Activated CD8-positive, alpha-beta memory T cell treated with anti-CD3 and anti-CD28 coated beads for 48 hours (primary cell): ENCODE data around the gene NUMB.

Source experiments
- DNase-seq, 3 experiments: peaks; one replicate each; pipeline ENCODE4 v3.0.0-alpha.2; 2020; ENCODE audit warnings: low read depth in 2 of 3, low spot score in 2 of 3

The NUMB gene

DNA sequence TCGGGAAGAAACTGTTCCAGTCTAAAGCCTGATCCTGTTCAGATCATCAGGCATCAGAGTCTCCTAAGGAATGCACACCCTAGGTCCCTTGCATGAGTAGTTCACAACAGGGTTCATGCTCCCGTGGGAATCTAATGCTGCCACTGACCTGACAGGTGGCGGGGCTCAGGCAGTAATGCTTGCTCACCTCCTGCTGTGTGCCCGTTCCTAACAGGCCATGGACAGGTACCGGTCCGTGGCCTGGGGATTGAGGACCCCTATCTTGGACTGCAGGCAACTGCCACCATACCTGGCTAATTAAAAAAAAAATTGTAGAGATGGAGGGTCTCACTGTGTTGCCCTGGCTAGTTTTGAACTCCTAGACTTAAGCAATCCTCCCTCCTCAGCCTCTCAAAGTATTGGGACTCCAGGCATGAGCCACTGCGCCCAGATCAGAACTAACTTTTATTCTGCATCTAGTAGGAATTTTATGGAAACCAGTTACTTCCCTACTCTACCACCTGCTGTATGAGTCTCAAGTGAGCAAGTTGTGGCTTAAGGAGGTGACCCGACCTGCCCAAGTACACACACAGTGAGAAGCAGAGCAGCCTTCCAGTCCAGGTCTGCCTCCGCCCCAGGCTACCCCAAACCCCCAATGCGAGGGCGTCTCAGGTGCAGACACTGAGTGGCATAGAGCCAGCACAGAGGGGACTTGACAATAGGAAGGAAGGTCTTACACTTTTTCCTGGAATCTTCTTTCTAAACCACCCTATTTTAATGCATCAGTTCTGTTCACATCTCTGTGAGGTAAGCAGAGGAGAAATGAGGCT is 223.6 kb downstream of the NUMB start:
- DNase-seq, result no peak

DNA sequence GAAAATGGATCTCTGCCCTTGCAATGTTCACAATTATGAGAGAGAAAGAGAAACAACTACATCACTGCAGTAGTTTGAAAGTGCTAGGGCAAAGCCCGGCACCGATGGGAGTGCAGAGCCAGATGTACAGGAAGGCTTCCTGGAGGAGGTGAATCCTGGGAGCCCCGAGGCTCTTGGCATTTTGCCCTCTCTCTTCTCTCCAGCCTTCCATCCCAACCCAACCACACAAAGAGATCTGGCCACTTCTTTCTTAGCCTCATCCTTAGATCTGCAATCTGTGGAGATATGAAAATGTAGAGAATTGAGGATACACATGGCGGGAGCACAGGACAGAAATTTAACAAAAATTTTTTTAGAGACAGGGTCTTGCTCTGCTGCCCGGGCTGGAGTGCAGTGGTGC is 224.3 kb downstream of the NUMB start:
- no peak for DNase-seq

DNA sequence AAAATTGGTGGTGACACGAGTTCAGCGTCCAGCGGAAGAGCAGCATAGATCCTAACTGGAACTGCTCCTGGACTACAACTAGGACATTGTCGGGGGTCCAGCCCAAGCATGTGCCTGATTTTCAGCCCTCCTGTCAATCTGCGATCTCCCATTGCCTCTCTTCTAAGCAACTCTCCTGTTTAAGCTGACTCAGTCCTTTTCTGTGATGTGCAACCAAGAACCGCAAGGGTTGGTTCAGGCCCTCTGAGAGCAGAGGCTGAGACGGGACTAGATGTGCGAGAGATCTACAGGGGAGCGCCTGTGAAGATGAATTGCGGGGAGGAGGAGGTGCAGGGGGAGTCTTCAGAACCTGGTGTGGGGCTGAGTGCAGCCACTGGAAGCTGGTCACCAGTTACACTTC is 224.8 kb downstream of the NUMB start:
- DNase-seq, result no peak

DNA sequence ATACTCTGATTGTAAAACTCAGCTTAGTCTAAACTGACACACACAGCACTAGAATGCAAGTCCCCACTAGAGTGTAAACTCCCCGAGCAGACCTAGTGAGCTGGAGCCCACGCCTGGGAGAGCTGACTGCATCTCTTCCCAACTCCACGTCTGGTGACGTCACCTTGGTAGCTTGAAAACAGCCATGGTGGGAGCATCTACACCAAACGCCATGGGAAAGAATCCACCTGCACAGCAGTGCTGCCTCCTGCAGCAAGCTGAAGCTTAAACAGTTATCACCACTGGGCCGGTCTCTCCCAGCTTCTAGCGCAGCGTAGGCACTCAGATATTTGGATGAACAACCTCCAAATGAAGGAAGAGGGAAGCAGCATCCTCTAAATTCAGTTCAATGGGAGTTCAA is 225.4 kb downstream of the NUMB start:
- DNase-seq, result no peak

DNA sequence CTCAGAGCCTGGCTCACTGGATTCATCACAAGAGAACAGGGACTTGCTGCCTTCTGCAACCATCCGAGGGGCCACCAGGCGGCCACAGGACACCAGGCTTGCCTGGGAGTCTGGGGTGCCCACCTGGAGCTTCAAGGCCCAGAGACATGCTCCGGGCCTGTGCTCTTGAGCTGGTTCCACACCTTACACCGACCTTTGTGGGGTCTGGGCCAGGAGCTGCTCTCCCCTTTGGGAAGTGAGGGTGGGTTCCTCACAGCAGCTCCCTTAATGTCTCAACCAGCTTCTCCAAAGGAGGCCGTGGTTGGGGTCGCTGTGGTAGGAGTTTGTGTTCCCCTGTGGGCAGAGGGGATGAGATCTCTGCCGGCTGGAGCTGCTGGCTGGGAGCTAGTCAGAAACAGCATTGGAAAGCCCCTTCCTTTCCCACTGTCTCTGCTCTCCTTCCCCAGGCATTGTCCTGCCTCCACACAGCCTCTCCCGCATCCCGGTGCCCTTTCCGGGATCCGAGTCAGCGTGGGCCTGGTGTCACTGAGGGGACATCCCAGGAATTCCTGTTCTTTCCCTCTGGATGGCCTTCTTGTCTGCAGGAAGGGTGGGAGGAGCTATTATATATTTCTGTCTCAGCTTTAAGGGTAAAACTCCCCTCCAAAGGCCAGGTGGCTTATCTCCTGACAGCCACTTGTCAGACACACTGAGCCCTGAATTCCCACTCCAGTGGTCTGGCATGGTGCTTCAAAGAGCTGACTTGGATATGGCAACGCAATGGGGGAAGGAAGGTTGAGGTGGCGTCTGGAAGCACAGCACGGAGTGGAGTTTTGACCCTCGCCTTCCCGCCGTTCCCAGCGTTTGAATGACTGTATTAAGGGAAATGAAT is 226.1 kb downstream of the NUMB start:
- DNase-seq, result no peak

DNA sequence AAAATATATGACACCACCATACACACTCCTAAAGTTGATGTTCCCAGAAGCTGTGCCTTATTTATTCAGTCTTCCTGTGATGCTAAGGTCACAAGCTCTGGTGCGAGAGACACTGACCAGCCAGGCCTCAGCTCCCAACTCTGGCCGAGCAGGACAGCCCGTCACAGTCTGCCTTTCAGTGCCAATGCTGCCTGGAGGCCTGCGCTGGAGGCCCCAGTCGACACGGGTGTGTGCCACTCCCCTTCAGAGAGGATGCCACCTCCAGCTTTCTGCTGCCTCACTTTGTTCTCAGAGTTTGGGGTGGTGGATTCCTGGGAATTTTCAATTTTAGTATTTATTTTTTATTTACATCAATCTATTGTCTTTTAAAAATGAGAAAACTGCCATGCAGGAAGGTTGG is 228.3 kb downstream of the NUMB start:
- DNase-seq, result no peak

DNA sequence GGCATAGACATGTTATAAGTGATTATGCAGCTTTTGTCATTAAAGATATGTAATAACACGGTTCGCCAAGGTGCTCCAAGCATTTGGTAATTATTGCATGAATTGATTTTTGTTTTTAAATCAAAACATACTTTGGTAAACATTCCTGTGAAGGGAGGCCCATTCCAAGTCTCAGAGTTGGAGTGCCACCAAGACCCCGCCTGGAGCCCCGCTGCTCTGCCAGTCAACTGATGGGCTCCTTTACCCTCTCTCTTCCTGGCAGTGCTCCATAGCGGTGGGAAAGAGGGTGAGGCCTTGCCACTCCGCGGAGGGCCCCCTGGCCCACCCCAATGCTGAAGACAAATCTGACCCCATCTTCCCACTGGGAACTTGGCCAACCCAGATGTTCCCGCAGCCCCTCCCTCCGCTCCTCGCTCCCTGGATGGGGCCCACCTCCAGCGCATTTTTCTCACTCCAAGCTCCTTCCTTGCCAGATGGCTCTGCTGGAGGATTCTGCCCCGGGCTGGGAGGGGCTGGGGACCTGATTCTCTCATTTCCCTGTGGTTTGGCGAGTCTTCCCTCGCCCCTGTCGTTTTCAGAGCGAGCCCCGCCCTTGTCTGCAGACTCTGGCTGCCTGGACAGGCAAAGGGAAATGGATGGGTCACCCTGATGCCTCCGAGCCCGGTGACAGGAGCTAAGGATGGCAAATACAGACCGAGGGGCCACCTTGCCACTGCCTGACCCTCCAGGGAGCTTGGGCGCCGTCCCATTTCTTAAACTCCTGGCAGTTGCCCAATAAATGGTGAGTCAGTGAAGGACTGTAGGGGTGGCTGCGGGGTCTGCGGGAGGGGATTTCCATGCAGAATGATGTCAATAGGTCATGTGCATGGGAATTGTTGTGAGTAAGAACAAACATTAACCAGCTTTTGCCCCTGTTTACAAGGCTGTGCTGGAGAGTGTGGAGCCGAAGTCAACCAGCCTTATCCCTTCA is 230.2 kb downstream of the NUMB start:
- no peak for DNase-seq

DNA sequence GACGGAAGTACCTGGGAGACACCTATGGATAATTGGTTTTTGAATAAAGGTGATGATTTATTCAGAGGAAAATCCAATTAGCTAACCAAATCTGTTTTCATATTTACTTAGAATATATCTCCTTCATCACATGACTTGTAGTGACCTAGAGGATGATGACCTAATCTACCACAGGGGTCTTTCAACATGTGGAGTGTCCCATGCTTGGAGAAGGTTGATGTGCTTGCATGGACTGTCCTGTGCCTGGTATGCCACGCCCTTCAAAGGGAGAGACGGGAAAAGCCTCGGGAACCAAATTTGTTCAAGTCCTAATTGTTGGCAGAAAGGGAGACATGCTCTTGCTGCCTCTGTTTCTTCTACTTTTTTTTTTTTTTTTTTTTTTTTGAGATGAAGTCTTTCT is 232.8 kb downstream of the NUMB start:
- no peak for DNase-seq
